Cardiac muscle cell (in vitro differentiated cells and primary cell): Measurements from ENCODE around the gene B3GAT1. TPM values are rescaled to one million over a fixed set of nuclear protein-coding genes. Genes with fewer than 3 reads are reported as not detected.

ENCODE experiments used
- DNase-seq, 2 donors: peaks; one replicate each; pipeline versions ENCODE4 v3.0.0 to v3.0.0-alpha.2; 2010 to 2017; ENCODE audit warnings: low read depth in 1 of 2, low spot score in 1 of 2
- H3K27ac ChIP-seq: fragments of 200-600 bp; sonication (generic); 2 replicates; pipeline ENCODE4 v1.5.1; 2016
- H3K27me3 ChIP-seq: fragments of 200-600 bp; sonication (generic); 2 replicates; pipeline ENCODE4 v1.6.0; 2016; ENCODE audit warnings: control low read depth
- H3K36me3 ChIP-seq: fragments of 200-600 bp; sonication (generic); 2 replicates; pipeline ENCODE4 v1.5.1; 2016; ENCODE audit warnings: control low read depth
- H3K4me1 ChIP-seq: fragments of 200-600 bp; sonication (generic); 2 replicates; pipeline ENCODE4 v1.8.1; 2017; ENCODE audit warnings: low read depth, mild to moderate bottlenecking, mixed run types
- H3K4me3 ChIP-seq: fragments of 200-600 bp; sonication (generic); 2 replicates; pipeline ENCODE4 v1.5.1; 2016; ENCODE audit warnings: mild to moderate bottlenecking
- H3K9me3 ChIP-seq: fragments of 200-600 bp; sonication (generic); 2 replicates; pipeline ENCODE4 v1.5.1; 2017; ENCODE audit warnings: low read depth, mild to moderate bottlenecking, control low read depth
- CTCF ChIP-seq: IDR thresholded peaks from 2 replicates; pipeline ENCODE4 v1.5.1; 2012; ENCODE audit warnings: low read depth, mild to moderate bottlenecking, low read length
- polyA plus RNA-seq: library from polyadenylated mRNA; unstranded; fragments of >200 nt; fragmentation: Nextera tagmentation; extraction: Ambion mirVana; gene quantifications from 2 replicates; pipeline ENCODE4 v1.2.1, GENCODE V29; 2016
- total RNA-seq: library from RNA; depleted of rRNA; stranded (reverse); fragments of >200 nt; gene quantifications from 2 replicates; pipeline ENCODE4 v1.2.3, GENCODE V29; 2016

B3GAT1 gene
- total and polyA plus RNA-seq, 2 experiments from 2014 or later = 1.5 TPM; not detected in 1

- H3K27ac ChIP-seq = no peak overlapping the region
- H3K36me3 ChIP-seq = no peaks in the 10 kb centered on the region
- no peak overlapping the region for H3K4me3 ChIP-seq
- no peaks in the 10 kb centered on the region for H3K27me3 ChIP-seq
- no peaks in the 10 kb centered on the region for H3K4me1 ChIP-seq
- no peak for DNase-seq
- TF ChIP-seq CTCF = no peak
- H3K9me3 ChIP-seq = no peaks in the 10 kb centered on the region
Observed at GRCh38 chr11:134443246-134443645, 31.2 kb upstream of the B3GAT1 start.

DNA sequence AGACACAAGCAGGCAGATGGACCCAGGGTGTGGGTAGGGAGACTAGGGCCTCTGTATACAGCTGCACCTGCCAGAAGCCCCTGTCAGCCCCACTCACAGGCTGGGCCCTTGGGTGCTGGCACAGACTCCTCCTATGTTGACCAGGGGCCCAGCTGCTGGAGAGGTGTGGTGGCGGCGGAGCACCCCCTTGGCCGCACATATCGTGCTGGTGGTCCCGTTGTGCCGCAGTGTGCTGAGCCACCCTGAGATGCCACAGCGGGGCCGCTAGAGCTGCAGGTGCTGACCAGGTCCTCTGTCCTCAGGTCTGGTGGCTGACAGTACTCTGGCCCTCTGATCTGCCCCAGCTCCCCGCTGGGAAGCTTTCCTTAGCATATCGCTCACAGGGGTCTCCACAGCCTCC is 30.2 kb upstream of the B3GAT1 start:
- DNase-seq = no peak
- Histone ChIP-seq H3K4me1 (no peaks in the 10 kb centered on the region), H3K27me3 (no peaks in the 10 kb centered on the region), H3K4me3 (no peak overlapping the region), H3K27ac (no peak overlapping the region), H3K36me3 (no peaks in the 10 kb centered on the region), H3K9me3 (no peaks in the 10 kb centered on the region)
- TF ChIP-seq CTCF = no peak

GRCh38 chr11:134441706-134442105 is 29.7 kb upstream of the B3GAT1 start:
- H3K9me3 ChIP-seq = no peaks in the 10 kb centered on the region
- no peaks in the 10 kb centered on the region for H3K4me1 ChIP-seq
- H3K27me3 ChIP-seq = no peaks in the 10 kb centered on the region
- H3K4me3 ChIP-seq = no peak overlapping the region
- DNase-seq = no peak
- no peak for TF ChIP-seq CTCF
- H3K36me3 ChIP-seq = no peaks in the 10 kb centered on the region
- H3K27ac ChIP-seq = no peak overlapping the region

GRCh38 chr11:134441281-134441680 is 29.2 kb upstream of the B3GAT1 start:
- Histone ChIP-seq H3K4me3 (no peak overlapping the region), H3K27ac (no peak overlapping the region), H3K27me3 (no peaks in the 10 kb centered on the region), H3K36me3 (no peaks in the 10 kb centered on the region), H3K9me3 (no peaks in the 10 kb centered on the region), H3K4me1 (no peaks in the 10 kb centered on the region)
- TF ChIP-seq CTCF = no peak
- no peak for DNase-seq

- no peaks in the 10 kb centered on the region for H3K27me3 ChIP-seq
- no peaks in the 10 kb centered on the region for H3K4me1 ChIP-seq
- no peaks in the 10 kb centered on the region for H3K36me3 ChIP-seq
- no peak overlapping the region for H3K27ac ChIP-seq
- TF ChIP-seq CTCF = no peak
- DNase-seq = no peak
- no peaks in the 10 kb centered on the region for H3K9me3 ChIP-seq
- H3K4me3 ChIP-seq = no peak overlapping the region
Observed at GRCh38 chr11:134440851-134441250, 28.8 kb upstream of the B3GAT1 start.
